Hypothalamus (tissue), 51 donors: Measurements from ENCODE around the gene NAALADL2.
"Not testable (repeated sequence)": the region's sequence is repeated elsewhere in the genome, so short reads cannot be mapped to it uniquely, and the experiment has no call there.

Experiments used
- DNase-seq, 51 donors: peaks; one replicate each; lab custom pipeline; 2025; lab: John Stamatoyannopoulos, UW

The NAALADL2 gene

DNA sequence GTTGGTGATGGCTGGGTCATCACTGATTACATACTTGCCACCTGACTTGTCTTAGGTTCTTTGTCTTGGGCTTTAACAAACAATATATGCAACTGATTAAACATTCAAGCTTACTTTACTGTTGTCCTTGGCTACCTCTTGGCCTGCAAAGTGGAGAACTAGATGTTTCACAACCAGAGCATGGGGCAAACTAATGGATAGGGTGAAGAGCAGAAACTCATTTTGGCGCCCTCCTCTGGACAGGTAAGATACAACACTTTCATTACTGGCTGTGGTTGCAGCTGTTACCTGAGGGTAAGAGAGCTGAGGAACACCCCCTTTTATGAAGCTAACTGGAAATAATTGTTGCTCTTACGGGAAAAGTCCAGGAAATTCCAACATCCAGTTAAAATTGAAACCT is 262.1 kb downstream of the NAALADL2 start:
- no peak for DNase-seq

GRCh38 chr3:175127075-175127662 is 268.0 kb downstream of the NAALADL2 start:
- DNase-seq = no peak

DNA sequence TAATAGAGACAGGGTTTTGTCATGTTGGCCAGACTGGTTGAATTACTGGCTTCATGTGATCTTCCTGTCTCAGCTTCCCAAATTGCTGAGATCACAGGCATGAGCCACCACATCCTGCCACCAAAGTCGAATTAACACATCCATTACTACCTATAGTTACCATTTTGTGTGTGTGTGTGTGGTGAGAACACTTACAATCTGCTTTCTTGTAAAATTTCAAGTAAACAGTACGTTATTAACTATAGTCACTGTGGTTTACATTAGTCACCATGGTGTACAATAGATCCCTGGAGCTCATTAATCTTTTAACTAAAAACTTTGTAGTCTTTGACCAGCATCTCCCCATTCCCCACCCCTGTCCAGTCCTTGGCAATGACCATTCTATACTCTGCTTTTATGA is 270.0 kb downstream of the NAALADL2 start:
- no peak for DNase-seq

- no peak for DNase-seq
Measured at GRCh38 chr3:175129571-175129970, 270.4 kb downstream of the NAALADL2 start.

DNA sequence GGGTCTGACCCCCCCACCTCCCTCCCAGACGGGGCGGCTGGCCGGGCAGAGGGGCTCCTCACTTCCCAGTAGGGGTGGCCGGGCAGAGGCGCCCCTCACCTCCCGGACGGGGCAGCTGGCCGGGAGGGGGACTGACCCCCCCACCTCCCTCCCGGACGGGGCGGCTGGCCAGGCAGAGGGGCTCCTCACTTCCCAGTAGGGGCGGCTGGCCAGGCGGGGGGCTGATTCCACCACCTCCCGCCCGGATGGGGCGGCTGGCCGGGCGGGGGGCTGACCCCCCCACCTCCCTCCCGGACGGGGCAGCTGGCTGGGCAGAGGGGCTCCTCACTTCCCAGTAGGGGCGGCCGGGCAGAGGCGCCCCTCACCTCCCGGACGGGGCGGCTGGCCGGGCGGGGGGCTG is 272.7 kb downstream of the NAALADL2 start:
- DNase-seq = not testable (repeated sequence)

- not testable (repeated sequence) for DNase-seq
Measured at GRCh38 chr3:175132706-175133105, 273.6 kb downstream of the NAALADL2 start.

- no peak for DNase-seq
Measured at GRCh38 chr3:175144368-175144767, 285.2 kb downstream of the NAALADL2 start.

- DNase-seq = no peak
Measured at GRCh38 chr3:175146258-175146657, 287.1 kb downstream of the NAALADL2 start.

DNA sequence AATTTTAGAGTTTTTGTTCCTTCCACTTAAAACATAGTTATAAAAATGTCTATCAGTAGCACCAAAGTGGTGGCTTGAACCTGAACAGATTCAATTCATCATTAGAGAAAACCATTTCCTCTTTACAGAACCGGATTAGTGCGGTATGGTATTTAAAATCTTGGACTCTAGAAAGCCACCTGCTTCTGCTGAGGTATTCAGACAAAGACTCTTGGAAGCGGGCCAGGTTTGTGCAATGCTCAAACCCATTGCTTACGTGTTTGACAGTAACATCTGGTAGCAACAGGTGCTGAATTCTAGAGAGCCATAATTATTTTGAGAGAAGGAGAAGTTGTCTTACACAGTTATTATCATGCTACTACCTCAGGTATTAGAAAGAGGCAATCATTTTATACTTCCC is 290.5 kb downstream of the NAALADL2 start:
- no peak for DNase-seq

DNA sequence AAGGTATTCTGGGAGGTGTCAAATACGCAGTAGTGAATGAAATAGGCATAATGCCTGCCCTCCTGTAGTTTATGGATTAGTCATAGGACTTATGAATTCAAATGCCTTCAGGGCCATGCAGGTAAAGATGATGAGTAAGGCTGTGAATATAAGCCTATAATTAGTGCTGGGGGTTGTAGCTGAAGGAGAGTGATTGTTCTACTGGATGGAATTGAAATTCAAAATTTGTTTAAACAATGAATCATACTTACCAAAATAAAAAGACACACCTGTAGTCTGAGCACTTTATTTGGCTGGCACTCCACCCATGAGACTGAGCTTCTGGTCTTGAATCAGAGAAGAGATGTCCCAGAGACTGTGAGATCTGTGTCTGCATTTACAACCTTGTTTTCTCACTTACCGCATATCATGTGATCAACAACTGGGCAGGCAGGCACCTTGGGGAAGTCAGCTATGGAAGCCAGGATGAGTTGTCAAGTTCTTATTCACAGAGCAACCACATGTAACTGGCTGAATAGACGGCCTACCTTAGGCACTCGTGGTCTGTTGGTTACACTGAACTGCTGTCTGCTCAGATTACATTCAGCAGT is 291.8 kb downstream of the NAALADL2 start:
- DNase-seq = peak in 1 of 51 donors; percentile 52

DNA sequence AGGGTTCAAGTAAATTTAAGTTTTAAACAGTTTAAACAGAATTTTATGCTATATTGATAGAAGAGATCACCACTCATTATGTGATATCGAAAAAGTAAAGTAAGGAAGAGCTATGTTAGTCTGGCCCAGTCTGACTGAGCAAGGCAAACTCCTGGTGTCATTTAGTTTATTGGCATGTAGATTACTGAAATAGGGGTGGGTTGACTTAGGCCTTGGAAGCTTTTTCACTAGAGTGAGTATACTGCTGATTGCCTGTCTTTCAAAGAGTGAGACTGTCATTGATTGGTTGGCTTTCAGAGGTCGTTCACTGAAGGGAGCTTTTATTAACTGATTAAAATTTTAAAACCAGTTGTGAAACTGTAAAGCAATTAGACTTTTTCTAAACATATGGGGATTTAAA is 294.5 kb downstream of the NAALADL2 start:
- DNase-seq = no peak

- no peak for DNase-seq
Measured at GRCh38 chr3:175155172-175155571, 296.0 kb downstream of the NAALADL2 start.

DNA sequence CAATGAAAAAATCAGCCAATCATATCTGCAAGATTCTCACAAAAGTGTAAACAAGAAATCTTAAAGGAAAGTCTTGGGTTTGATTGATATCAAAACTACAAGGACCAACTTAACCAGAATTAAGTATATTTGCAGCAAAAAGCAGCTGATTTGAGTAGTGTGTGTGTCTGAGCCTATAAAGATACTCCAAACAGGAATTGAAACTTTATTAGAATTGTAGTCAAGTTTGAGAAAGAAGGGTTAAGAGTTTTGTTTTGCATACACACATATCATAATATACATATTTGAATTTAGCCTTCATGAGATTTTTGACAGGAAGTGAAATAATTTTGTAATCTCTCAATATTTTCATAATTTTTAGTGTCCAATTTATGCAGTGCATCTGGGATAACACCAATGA is 300.1 kb downstream of the NAALADL2 start:
- no peak for DNase-seq

DNA sequence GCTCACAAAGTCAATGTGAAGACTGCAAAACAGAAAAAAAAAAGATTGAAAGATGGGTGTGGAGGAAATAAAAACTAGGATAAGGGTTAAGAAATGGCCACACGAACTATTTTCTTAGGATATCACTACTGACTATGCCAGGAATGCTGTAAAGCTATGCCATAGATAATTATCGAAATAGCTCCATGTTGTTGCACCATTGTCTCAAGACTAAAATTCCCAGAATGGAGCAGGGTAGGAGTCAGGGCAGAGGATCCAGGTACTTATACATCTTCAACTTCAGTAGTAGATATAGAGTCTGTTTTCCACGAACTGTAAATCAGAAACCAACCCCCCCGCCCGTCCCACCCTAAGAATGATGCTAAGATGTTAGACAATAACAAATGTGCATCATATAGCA is 302.2 kb downstream of the NAALADL2 start:
- no peak for DNase-seq

- DNase-seq = no peak
Measured at GRCh38 chr3:175163686-175164085, 304.6 kb downstream of the NAALADL2 start.

DNA sequence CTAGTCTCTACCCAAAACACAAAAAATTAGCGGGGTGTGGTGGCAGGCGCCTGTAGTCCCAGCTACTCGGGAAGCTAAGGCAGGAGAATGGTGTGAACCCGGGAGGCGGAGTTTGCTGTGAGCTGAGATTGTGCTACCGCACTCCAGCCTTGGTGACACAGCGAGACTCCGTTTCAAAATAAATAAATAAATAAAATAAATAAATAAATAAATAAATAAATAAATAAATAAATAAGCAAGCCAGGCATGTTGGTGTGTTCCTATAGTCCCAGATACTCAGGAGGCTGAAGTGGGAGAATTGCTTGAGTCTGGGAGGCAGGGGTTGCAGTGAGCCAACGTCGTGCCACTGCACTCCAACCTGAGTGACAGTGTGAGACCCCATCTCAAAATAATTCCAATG is 314.0 kb downstream of the NAALADL2 start:
- not testable (repeated sequence) for DNase-seq

- DNase-seq = no peak
Measured at GRCh38 chr3:175176556-175176955, 317.4 kb downstream of the NAALADL2 start.

DNA sequence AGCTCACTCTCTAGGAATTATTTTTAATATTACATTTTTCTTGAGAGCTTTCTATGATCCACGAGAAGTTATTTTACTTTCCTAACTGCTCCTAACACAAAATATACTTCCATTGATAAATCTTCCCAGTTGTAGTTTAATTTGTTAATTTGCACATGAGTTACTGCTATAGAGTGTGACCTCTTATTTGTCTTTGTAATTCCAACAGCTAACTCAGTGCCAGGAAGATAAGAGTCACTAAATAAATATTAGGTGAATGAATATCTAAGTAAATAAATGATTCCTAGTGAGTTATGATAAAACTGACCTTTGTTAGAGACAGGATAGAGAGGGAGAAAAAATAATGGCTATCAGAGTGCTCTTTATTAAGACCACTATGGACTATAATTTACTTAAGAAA is 319.9 kb downstream of the NAALADL2 start:
- DNase-seq = no peak

DNA sequence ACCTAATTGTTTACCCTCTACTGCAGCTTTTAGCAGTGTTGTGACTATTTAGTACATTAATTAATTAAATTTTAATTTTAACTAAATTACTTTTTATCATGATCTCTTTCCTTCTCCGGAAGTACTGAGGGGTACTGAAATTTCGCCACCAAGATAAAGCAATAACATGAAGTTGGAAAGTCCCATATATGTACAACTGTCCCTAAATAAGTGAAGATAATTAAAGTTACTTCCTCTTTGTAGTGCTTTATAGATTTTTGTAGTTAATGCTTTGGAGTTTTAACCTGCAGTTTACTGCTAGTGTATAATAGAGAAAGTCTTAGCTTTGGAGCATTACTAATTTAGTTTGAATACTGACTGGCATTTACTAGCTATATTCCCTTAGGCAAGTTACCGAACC is 325.3 kb downstream of the NAALADL2 start:
- no peak for DNase-seq

DNA sequence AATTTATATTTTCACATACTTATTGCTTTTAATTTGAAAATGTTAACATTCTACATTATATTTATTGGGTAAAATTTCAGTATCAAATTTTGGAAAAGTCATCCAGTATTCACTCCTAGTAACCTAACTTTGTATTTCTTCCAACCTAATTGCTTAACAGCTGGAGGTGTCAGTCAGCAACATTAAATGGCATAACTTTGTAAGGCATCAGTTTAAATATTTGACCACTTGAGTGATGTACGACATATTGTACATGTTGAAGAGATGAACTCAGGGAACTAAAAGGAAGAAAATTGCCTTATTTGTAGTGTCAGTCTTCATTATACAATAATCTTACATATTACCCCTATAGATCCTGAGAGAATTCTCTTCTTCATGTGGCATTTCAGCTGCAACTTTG is 326.8 kb downstream of the NAALADL2 start:
- no peak for DNase-seq

GRCh38 chr3:175186511-175186910 is 327.4 kb downstream of the NAALADL2 start:
- no peak for DNase-seq

DNA sequence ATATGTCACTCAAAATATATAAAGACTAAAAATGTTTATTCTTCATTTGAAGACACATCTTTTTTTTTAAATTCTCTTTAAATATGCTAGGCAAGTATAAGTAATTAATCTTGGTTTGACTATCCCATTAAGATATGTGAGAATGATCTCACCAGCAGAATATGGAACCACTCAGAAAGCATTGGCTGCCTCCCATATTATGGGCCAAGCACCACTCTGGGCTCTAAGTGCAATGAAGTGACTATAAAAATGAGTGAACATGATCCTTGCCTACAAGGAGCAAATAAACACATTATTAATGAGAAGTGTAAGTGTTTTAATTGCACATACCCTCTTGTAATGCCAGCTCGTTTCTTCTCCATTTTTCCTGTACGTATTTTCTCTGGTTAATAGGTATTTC is 328.5 kb downstream of the NAALADL2 start:
- no peak for DNase-seq

GRCh38 chr3:175192536-175192935 is 333.4 kb downstream of the NAALADL2 start:
- DNase-seq = no peak
